Renal cortical epithelial cell (primary cell): Measurements from ENCODE around the gene LAMA3. TPM values are rescaled to one million over a fixed set of nuclear protein-coding genes. Genes with fewer than 3 reads are reported as not detected.

Source experiments
- DNase-seq: peaks from one replicate; pipeline ENCODE4 v3.0.0-alpha.2; 2011; ENCODE audit warnings: low read depth
- total RNA-seq: library from RNA; depleted of rRNA; stranded (reverse); fragments of >200 nt; gene quantifications from 2 replicates; pipeline ENCODE4 v1.2.3, GENCODE V29; 2014

Gene LAMA3
- total RNA-seq, 1 donor from 2014 or later = 70.9 TPM

GRCh38 chr18:23875966-23876895, 187.0 kb downstream of the LAMA3 start:
- no peak for DNase-seq

- DNase-seq = no peak
These were observed 187.7 kb downstream of the LAMA3 start for GRCh38 chr18:23876921-23877320.

GRCh38 chr18:23877371-23877770, 188.1 kb downstream of the LAMA3 start:
- DNase-seq = no peak

- no peak for DNase-seq
These were observed 189.2 kb downstream of the LAMA3 start for GRCh38 chr18:23878336-23878900.

GRCh38 chr18:23879126-23879525, 189.9 kb downstream of the LAMA3 start:
- DNase-seq = no peak

GRCh38 chr18:23879544-23879943, 190.3 kb downstream of the LAMA3 start:
- no peak for DNase-seq

GRCh38 chr18:23879966-23880565, 190.8 kb downstream of the LAMA3 start:
- no peak for DNase-seq

- no peak for DNase-seq
These were observed 191.8 kb downstream of the LAMA3 start for GRCh38 chr18:23880931-23881617.

- no peak for DNase-seq
These were observed 192.5 kb downstream of the LAMA3 start for GRCh38 chr18:23881778-23882177.

- DNase-seq = no peak
These were observed 193.5 kb downstream of the LAMA3 start for GRCh38 chr18:23882616-23883276.

- DNase-seq = no peak
These were observed 194.1 kb downstream of the LAMA3 start for GRCh38 chr18:23883277-23883790.

- no peak for DNase-seq
These were observed 195.6 kb downstream of the LAMA3 start for GRCh38 chr18:23884681-23885375.

GRCh38 chr18:23885750-23886149, 196.5 kb downstream of the LAMA3 start:
- no peak for DNase-seq

- DNase-seq = no peak
These were observed 197.8 kb downstream of the LAMA3 start for GRCh38 chr18:23887035-23887434.

- DNase-seq = no peak
These were observed 198.2 kb downstream of the LAMA3 start for GRCh38 chr18:23887493-23887892.

- no peak for DNase-seq
These were observed 199.6 kb downstream of the LAMA3 start for GRCh38 chr18:23888881-23889280.

- DNase-seq = no peak
These were observed 200.7 kb downstream of the LAMA3 start for GRCh38 chr18:23889907-23890306.

GRCh38 chr18:23890589-23890988, 201.3 kb downstream of the LAMA3 start:
- peak; percentile 77 for DNase-seq

GRCh38 chr18:23893653-23894052, 204.4 kb downstream of the LAMA3 start:
- no peak for DNase-seq

GRCh38 chr18:23894661-23895175, 205.5 kb downstream of the LAMA3 start:
- DNase-seq = no peak

GRCh38 chr18:23897291-23897690, 208.0 kb downstream of the LAMA3 start:
- no peak for DNase-seq
